Endodermal cell (in vitro differentiated cells): ENCODE measurements around the gene AFM. TPM values are rescaled to one million over a fixed set of nuclear protein-coding genes. Genes with fewer than 3 reads are reported as not detected.

ENCODE experiments used
- DNase-seq: peaks from one replicate; pipeline ENCODE4 v3.0.0-alpha.2; 2017
- H3K27ac ChIP-seq: 2 replicates; pipeline ENCODE4 v1.5.1; 2013; ENCODE audit warnings: mild to moderate bottlenecking, low read depth, low read length, moderate library complexity
- H3K27me3 ChIP-seq: 2 replicates; pipeline ENCODE4 v1.6.1; 2013; ENCODE audit warnings: mild to moderate bottlenecking, low read length, moderate library complexity; ENCODE audit not compliant: insufficient read depth, control insufficient read depth, poor library complexity, severe bottlenecking
- H3K36me3 ChIP-seq: 2 replicates; pipeline ENCODE4 v1.7.0; 2013; ENCODE audit warnings: mild to moderate bottlenecking, low read length, moderate library complexity; ENCODE audit not compliant: control insufficient read depth, insufficient read depth
- H3K4me1 ChIP-seq: one replicate; pipeline ENCODE4 v1.7.0; 2013; ENCODE audit warnings: low read length; ENCODE audit not compliant: control insufficient read depth, insufficient read depth
- H3K4me3 ChIP-seq: 2 replicates; pipeline ENCODE4 v1.5.1; 2013; ENCODE audit warnings: mild to moderate bottlenecking, low read length, moderate library complexity
- H3K9ac ChIP-seq: 2 replicates; pipeline ENCODE4 v1.6.1; 2013; ENCODE audit warnings: mild to moderate bottlenecking, low read length, moderate library complexity; ENCODE audit not compliant: poor library complexity, severe bottlenecking; ENCODE audit errors: extremely low read depth
- H3K9me3 ChIP-seq: 2 replicates; pipeline ENCODE4 v1.6.1; 2013; ENCODE audit warnings: mild to moderate bottlenecking, low read length, moderate library complexity; ENCODE audit not compliant: control insufficient read depth
- H3K27ac Mint-ChIP-seq: 2 replicates; pipeline ENCODE4 v1.8.0; 2020; ENCODE audit warnings: mixed read lengths
- H3K27me3 Mint-ChIP-seq: 2 replicates; pipeline ENCODE4 v1.8.0; 2021; ENCODE audit warnings: mild to moderate bottlenecking, mixed read lengths; ENCODE audit not compliant: insufficient read depth
- H3K36me3 Mint-ChIP-seq: 2 replicates; pipeline ENCODE4 v1.8.0; 2020; ENCODE audit warnings: low read depth, mixed read lengths
- H3K4me1 Mint-ChIP-seq: 2 replicates; pipeline ENCODE4 v1.8.0; 2020; ENCODE audit warnings: mixed read lengths
- H3K4me3 Mint-ChIP-seq: 2 replicates; pipeline ENCODE4 v1.8.0; 2020; ENCODE audit warnings: mild to moderate bottlenecking, moderate library complexity, mixed read lengths
- H3K9me3 Mint-ChIP-seq: 2 replicates; pipeline ENCODE4 v1.8.0; 2020; ENCODE audit warnings: mild to moderate bottlenecking, mixed read lengths
- WGBS, 2 experiments: methylation state at CpG; one replicate each; pipeline versions ENCODE4 v1.1.5 to v1.1.7; 2013; ENCODE audit warnings: missing lambda C conversion rate in 2 of 2, mixed read lengths in 1 of 2; ENCODE audit not compliant: insufficient coverage in 1 of 2, insufficient read length in 1 of 2; 5-methylcytosine and 5-hydroxymethylcytosine counted together
- total RNA-seq, 2 donors: library from RNA; stranded (reverse); fragmentation: NEBNext Ultra II Directional in 1 of 2; extraction: Animal tissue kit (Norgen Biotek cat#: 25700) in 1 of 2; gene quantifications; 2 replicates in 1 of 2; 3 replicates in 1 of 2; pipeline ENCODE4 v1.2.1, GENCODE V29; 2021
- TF ChIP-seq, protein P1 (sequence below): fragments of 200-600 bp; sonication (generic); conservative IDR thresholded peaks from 2 replicates; pipeline ENCODE4 v1.5.0; 2021; ENCODE audit warnings: antibody characterized with exemption, mild to moderate bottlenecking

The AFM gene
- total RNA-seq, 2 donors from 2014 or later: not detected

DNA sequence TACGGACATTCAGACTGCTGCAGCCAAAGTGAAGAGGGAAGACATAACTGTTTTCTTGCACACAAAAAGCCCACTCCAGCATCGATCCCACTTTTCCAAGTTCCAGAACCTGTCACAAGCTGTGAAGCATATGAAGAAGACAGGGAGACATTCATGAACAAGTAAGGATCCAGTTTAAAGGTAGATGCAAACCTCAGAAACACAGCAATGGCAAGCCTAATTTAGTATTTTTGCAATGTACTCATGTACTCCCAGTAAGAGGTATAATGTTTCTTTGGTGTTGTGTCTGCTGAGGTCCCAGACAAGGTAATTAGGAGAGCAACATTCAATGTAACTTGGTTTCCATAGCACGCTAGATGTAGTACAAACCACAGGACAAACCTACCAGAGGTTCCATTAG, 40.9 kb upstream of the AFM start:
- no peaks in the 10 kb centered on the region for H3K36me3 ChIP-seq
- Mint-ChIP-seq H3K4me3 (no peak overlapping the region), H3K9me3 (no peaks in the 10 kb centered on the region), H3K36me3 (no peaks in the 10 kb centered on the region), H3K27ac (no peak overlapping the region), H3K27me3 (peaks cover 19% of the 10 kb centered on the region), H3K4me1 (peaks cover 12% of the 10 kb centered on the region)
- no peak overlapping the region for H3K4me3 ChIP-seq
- H3K9me3 ChIP-seq: no peaks in the 10 kb centered on the region
- H3K27ac ChIP-seq: no peak overlapping the region
- no peak overlapping the region for H3K9ac ChIP-seq
- TF ChIP-seq, protein P1, sequence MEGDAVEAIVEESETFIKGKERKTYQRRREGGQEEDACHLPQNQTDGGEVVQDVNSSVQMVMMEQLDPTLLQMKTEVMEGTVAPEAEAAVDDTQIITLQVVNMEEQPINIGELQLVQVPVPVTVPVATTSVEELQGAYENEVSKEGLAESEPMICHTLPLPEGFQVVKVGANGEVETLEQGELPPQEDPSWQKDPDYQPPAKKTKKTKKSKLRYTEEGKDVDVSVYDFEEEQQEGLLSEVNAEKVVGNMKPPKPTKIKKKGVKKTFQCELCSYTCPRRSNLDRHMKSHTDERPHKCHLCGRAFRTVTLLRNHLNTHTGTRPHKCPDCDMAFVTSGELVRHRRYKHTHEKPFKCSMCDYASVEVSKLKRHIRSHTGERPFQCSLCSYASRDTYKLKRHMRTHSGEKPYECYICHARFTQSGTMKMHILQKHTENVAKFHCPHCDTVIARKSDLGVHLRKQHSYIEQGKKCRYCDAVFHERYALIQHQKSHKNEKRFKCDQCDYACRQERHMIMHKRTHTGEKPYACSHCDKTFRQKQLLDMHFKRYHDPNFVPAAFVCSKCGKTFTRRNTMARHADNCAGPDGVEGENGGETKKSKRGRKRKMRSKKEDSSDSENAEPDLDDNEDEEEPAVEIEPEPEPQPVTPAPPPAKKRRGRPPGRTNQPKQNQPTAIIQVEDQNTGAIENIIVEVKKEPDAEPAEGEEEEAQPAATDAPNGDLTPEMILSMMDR: no peak
- peaks cover 16% of the 10 kb centered on the region for H3K27me3 ChIP-seq
- peaks cover 8% of the 10 kb centered on the region for H3K4me1 ChIP-seq
- DNase-seq: no peak
- WGBS, 2 experiments: 95 to 100% methylated on average over 1 to 3 of the region's 3 CpGs

DNA sequence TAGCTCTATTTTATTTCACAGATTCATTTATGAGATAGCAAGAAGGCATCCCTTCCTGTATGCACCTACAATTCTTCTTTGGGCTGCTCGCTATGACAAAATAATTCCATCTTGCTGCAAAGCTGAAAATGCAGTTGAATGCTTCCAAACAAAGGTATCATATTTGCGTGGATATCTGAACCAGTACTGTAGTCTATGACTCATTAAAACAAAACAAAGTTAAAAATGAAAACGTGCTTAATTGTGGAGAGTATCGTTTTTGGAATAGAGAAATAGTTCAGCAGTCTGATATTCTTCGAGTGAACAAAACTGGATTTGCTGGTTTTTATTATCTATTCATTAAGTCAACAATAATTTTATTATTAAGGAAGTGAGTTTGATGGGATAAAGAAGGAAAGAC, 39.3 kb upstream of the AFM start:
- H3K9ac ChIP-seq: no peak overlapping the region
- H3K27me3 Mint-ChIP-seq: peaks cover 22% of the 10 kb centered on the region
- peaks cover 20% of the 10 kb centered on the region for H3K27me3 ChIP-seq
- no peak for DNase-seq
- no peak overlapping the region for H3K4me3 ChIP-seq
- H3K36me3 ChIP-seq: no peaks in the 10 kb centered on the region
- peaks cover 10% of the 10 kb centered on the region for H3K4me1 ChIP-seq
- TF ChIP-seq, protein P1: no peak
- no peak overlapping the region for H3K4me3 Mint-ChIP-seq
- 89 to 100% methylated on average over 2 to 5 of the region's 5 CpGs for WGBS, 2 experiments
- no peaks in the 10 kb centered on the region for H3K9me3 Mint-ChIP-seq
- no peak overlapping the region for H3K27ac Mint-ChIP-seq
- H3K36me3 Mint-ChIP-seq: no peaks in the 10 kb centered on the region
- no peak overlapping the region for H3K27ac ChIP-seq
- H3K9me3 ChIP-seq: no peaks in the 10 kb centered on the region
- H3K4me1 Mint-ChIP-seq: peaks cover 16% of the 10 kb centered on the region

DNA sequence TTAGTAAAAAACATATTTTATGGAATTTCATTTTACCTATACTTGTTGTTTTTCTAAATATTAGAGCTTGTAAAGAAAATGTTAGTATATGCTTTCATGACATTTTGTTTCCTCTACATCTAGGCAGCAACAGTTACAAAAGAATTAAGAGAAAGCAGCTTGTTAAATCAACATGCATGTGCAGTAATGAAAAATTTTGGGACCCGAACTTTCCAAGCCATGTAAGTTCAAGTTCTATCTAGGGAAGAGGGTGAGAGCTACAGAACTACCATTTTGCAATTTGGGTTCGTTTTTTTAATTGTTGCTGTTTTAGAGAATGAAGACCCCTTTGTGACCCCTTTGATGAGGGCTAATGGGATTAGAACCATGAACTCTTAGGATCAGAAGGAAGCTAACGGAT, 38.3 kb upstream of the AFM start:
- TF ChIP-seq, protein P1: no peak
- 58 to 74% methylated on average over 2 to 3 of the region's 3 CpGs for WGBS, 2 experiments

More for the DNA sequence above, 38.3 kb upstream of the AFM start:
- Mint-ChIP-seq H3K36me3 (no peaks in the 10 kb centered on the region), H3K9me3 (no peaks in the 10 kb centered on the region), H3K27me3 (peaks cover 30% of the 10 kb centered on the region), H3K4me1 (peaks cover 16% of the 10 kb centered on the region), H3K4me3 (no peak overlapping the region), H3K27ac (no peak overlapping the region)
- Histone ChIP-seq H3K9ac (no peak overlapping the region), H3K36me3 (no peaks in the 10 kb centered on the region), H3K27ac (no peak overlapping the region), H3K27me3 (peaks cover 29% of the 10 kb centered on the region), H3K4me3 (no peak overlapping the region), H3K9me3 (no peaks in the 10 kb centered on the region), H3K4me1 (peaks cover 10% of the 10 kb centered on the region)
- DNase-seq: no peak
